GM12875 (cell line): Measurements from ENCODE around the gene TMEM94.

Source experiments
- H3K4me3 ChIP-seq: one replicate; pipeline ENCODE4 v1.5.1; 2011; ENCODE audit warnings: low read depth, low read length, control low read depth
- CTCF ChIP-seq: IDR thresholded peaks from 2 replicates; pipeline ENCODE4 v1.5.1; 2011; ENCODE audit warnings: low read depth, mild to moderate bottlenecking, control low read depth, inconsistent platforms, low read length, moderate library complexity, borderline replicate concordance; ENCODE audit not compliant: insufficient read depth

The TMEM94 gene

DNA sequence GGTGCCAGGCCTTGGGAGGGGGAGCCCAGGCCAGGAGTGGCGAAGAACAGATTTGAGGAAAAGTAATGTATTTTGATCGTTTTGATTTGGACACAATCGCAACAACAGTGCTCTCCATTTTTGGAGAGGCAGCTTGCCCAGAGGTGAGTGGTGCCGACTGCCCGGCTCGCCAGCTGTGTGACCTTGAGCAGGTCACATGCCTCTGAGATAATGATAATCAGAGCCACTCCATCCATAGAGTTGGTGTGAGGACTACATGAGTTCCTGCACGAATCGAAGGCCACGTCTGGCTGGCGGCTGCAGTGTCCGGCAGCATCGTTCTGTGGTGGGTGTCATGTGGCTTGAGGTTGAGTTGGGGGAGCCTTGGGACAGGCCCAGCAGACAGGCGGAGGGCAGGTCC is 89.7 kb downstream of the TMEM94 start:
- no peak for TF ChIP-seq CTCF
- H3K4me3 ChIP-seq, result no peak overlapping the region

DNA sequence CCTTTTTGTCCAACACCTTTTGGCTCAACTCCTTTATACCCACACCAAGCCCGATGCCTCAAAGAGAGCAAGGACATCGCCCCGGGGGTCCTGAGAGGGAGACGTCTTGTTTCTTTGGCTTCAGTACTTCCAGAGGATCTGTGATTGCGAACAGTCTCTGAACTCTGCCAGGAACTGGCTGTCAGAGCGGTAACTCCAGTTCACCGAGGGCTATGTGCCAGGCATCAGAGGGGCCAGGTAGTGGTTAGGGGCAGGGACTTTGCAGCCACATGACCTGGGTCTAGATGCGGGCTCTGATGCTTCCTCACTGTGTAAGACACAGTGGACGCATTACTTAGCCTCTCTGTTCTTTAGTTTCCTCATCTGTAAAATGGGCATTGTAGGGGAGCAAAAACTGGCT is 90.7 kb downstream of the TMEM94 start:
- H3K4me3 ChIP-seq, result no peak overlapping the region
- no peak for TF ChIP-seq CTCF

GRCh38 chr17:75548813-75549212 is 92.4 kb downstream of the TMEM94 start:
- TF ChIP-seq CTCF, result no peak
- no peak overlapping the region for H3K4me3 ChIP-seq
